ENCODE measurements around the gene MGAT3.

Gene MGAT3

DNA sequence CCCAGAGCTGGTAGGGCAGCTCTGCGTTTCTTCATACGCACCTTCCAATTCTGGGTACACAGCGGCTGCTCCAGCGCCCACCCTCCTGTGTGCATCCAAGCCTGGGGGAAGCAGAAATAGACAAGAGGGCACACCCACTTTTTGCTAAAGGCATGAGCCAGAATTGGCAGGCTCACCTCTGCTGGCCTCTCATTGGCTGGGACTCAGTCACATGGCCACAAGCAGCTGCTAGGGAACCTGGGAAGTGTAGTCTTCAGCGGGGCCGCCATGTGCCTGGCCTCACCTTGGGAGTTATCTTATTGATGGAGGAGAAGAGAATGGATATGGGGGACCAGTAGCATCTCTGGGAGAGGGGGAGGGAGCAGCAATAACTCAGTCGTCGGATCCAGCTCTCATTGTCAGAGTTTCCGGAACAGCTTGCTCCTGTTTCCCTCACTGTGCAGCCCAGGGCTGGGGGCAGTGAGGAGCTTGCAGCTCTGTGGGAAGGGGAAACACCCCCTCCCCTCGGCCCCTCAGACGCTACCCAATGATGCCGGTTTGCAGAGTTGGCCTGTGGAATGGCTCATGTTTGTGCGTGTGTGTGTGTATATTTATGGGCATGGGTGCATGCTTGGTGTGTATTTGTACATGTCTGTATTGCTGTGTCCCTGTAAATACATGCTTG lies 33.5 kb downstream of the MGAT3 start:
- peak; percentile 81 for DNase-seq
- Histone ChIP-seq H4K20me1 (ENCODE audit: insufficient read depth, low read length) (no peaks in the 10 kb centered on the region), H3K27me3 (ENCODE audit: insufficient read depth, low read length, poor library complexity) (no peaks in the 10 kb centered on the region), H3K9ac (ENCODE audit: low read depth, low read length) (no peak overlapping the region), H2AFZ (ENCODE audit: low read depth, low read length) (peak overlapping the region; percentile 67), H3K4me2 (ENCODE audit: insufficient read depth, low read length) (peak overlapping the region; percentile 46; the same call in 1 of the 2 replicates), H3K4me3 (ENCODE audit: low read depth in 1 of 2, low read length in 2 of 2) (0 out of 4 replicates have a peak overlapping the region, but pooled peaks of 1 of the 2 experiments have one; percentile 6), H3K27ac (ENCODE audit: low read length) (no peak overlapping the region), H3K36me3 (ENCODE audit: insufficient read depth, low read length) (no peaks in the 10 kb centered on the region), H3K4me1 (ENCODE audit: insufficient read depth, low read length) (peaks cover 7% of the 10 kb centered on the region; the same call in 1 of the 2 replicates), H3K79me2 (ENCODE audit: insufficient read depth, low read length) (no peaks in the 10 kb centered on the region), H3K9me3 (ENCODE audit: insufficient read depth, low read length, severe bottlenecking) (no peaks in the 10 kb centered on the region)
- no peak for TF ChIP-seq EZH2 (IDR thresholded peaks at IDR 0.05; ENCODE audit: borderline replicate concordance, low read depth, low read length, severe bottlenecking)
- TF ChIP-seq, protein P1, sequence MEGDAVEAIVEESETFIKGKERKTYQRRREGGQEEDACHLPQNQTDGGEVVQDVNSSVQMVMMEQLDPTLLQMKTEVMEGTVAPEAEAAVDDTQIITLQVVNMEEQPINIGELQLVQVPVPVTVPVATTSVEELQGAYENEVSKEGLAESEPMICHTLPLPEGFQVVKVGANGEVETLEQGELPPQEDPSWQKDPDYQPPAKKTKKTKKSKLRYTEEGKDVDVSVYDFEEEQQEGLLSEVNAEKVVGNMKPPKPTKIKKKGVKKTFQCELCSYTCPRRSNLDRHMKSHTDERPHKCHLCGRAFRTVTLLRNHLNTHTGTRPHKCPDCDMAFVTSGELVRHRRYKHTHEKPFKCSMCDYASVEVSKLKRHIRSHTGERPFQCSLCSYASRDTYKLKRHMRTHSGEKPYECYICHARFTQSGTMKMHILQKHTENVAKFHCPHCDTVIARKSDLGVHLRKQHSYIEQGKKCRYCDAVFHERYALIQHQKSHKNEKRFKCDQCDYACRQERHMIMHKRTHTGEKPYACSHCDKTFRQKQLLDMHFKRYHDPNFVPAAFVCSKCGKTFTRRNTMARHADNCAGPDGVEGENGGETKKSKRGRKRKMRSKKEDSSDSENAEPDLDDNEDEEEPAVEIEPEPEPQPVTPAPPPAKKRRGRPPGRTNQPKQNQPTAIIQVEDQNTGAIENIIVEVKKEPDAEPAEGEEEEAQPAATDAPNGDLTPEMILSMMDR (IDR thresholded peaks at IDR 0.05; ENCODE audit: borderline replicate concordance, extremely low read depth, low read length, poor library complexity, severe bottlenecking) = no peak
- ATAC-seq (ENCODE audit: insufficient read depth, low read depth) = peak; percentile 98

DNA sequence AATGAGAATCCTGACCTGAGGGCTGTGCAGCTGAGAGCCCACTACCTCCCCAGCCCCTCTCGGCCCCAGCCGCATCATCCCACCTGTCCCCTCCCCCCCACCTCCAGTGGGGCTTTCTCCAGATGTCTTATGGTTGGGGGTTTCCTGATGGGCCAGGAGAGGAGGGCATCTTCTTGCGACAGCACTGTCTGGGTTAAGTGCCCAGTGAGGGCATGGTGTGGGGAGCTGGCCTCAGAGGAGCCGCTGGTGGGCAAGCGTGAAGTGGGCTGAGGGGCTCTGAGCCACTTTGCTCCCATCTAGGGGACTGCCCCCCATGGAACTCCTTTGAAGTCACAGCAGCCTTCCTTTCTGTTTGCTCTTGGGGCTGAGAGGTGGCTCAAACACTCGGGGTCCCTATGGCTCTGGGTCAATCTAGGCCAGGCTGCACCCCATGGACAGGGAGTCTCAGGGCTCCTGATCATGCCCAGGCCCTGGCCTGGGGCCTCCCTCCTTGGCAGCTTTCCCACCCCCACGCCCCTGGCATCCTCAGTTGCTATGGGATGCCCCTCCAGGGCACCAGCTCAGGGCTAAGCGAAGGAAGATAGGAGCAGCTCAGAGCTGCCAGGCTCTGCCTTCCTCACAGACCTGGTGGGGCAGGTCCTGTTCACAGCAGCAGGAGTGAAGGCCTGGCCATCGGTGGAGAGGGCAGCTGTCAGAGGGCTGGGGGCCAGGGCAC lies 34.3 kb downstream of the MGAT3 start:
- ATAC-seq (ENCODE audit: insufficient read depth, low read depth) (no peak), DNase-seq (no peak)
- Histone ChIP-seq H3K79me2 (ENCODE audit: insufficient read depth, low read length) (no peaks in the 10 kb centered on the region), H3K9me3 (ENCODE audit: insufficient read depth, low read length, severe bottlenecking) (no peaks in the 10 kb centered on the region), H4K20me1 (ENCODE audit: insufficient read depth, low read length) (no peaks in the 10 kb centered on the region), H3K9ac (ENCODE audit: low read depth, low read length) (no peak overlapping the region), H3K27ac (ENCODE audit: low read length) (no peak overlapping the region), H3K27me3 (ENCODE audit: insufficient read depth, low read length, poor library complexity) (no peaks in the 10 kb centered on the region), H3K4me1 (ENCODE audit: insufficient read depth, low read length) (peaks cover 7% of the 10 kb centered on the region; the same call in 1 of the 2 replicates), H3K36me3 (ENCODE audit: insufficient read depth, low read length) (no peaks in the 10 kb centered on the region), H3K4me2 (ENCODE audit: insufficient read depth, low read length) (no peak overlapping the region), H2AFZ (ENCODE audit: low read depth, low read length) (no peak overlapping the region), H3K4me3 (ENCODE audit: low read depth in 1 of 2, low read length in 2 of 2) (no peak overlapping the region)
- TF ChIP-seq, protein P1 (IDR thresholded peaks at IDR 0.05; ENCODE audit: borderline replicate concordance, extremely low read depth, low read length, poor library complexity, severe bottlenecking) = no peak
- TF ChIP-seq EZH2 (IDR thresholded peaks at IDR 0.05; ENCODE audit: borderline replicate concordance, low read depth, low read length, severe bottlenecking) = no peak

DNA sequence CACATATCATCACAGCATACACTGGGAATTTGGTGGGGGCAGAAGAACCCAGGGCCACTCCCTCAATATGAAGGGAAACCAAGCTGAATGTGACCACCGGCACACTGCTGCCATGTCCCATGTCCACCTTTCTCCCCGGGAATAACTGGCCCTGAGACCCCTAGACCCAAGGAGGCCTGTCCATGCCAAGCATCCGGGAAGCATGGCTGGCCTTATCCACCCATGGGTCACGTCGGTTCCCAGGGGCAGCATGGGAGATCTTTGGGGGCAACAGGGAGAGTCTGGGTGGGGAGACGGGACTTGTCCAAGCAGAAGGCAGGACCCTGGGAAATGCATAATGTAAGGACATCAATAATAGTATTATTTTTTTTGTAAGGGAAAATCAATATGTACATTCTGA lies 34.9 kb downstream of the MGAT3 start:
- no peaks in the 10 kb centered on the region for H3K36me3 ChIP-seq (ENCODE audit: insufficient read depth, low read length)
- peaks cover 7% of the 10 kb centered on the region; the same call in 1 of the 2 replicates for H3K4me1 ChIP-seq (ENCODE audit: insufficient read depth, low read length)
- H3K4me3 ChIP-seq (ENCODE audit: low read depth in 1 of 2, low read length in 2 of 2) = no peak overlapping the region
- ATAC-seq (ENCODE audit: insufficient read depth, low read depth) (no peak), DNase-seq (no peak)
- no peak overlapping the region for H3K4me2 ChIP-seq (ENCODE audit: insufficient read depth, low read length)
- TF ChIP-seq EZH2 (IDR thresholded peaks at IDR 0.05; ENCODE audit: borderline replicate concordance, low read depth, low read length, severe bottlenecking) = no peak
- TF ChIP-seq, protein P1 (IDR thresholded peaks at IDR 0.05; ENCODE audit: borderline replicate concordance, extremely low read depth, low read length, poor library complexity, severe bottlenecking) = no peak
- H3K9me3 ChIP-seq (ENCODE audit: insufficient read depth, low read length, severe bottlenecking) = no peaks in the 10 kb centered on the region
- no peak overlapping the region for H3K27ac ChIP-seq (ENCODE audit: low read length)
- no peaks in the 10 kb centered on the region for H4K20me1 ChIP-seq (ENCODE audit: insufficient read depth, low read length)
- no peak overlapping the region for H2AFZ ChIP-seq (ENCODE audit: low read depth, low read length)
- no peaks in the 10 kb centered on the region for H3K27me3 ChIP-seq (ENCODE audit: insufficient read depth, low read length, poor library complexity)
- H3K79me2 ChIP-seq (ENCODE audit: insufficient read depth, low read length) = no peaks in the 10 kb centered on the region
- no peak overlapping the region for H3K9ac ChIP-seq (ENCODE audit: low read depth, low read length)

All from DND-41 (cell line).